Fibroblast of pulmonary artery (primary cell): Measurements from ENCODE around the gene OSBPL1A.

Experiments used
- DNase-seq: peaks from one replicate; pipeline ENCODE4 v3.0.0-alpha.2; 2010; ENCODE audit warnings: low read depth
- H3K4me3 ChIP-seq: replicated peaks from 2 replicates; pipeline ENCODE4 v1.5.1; 2011; ENCODE audit warnings: low read depth, mild to moderate bottlenecking, control low read depth, low read length, moderate library complexity
- TF ChIP-seq, protein P1 (sequence below): IDR thresholded peaks from 2 replicates; pipeline ENCODE4 v1.5.1; 2011; ENCODE audit warnings: mild to moderate bottlenecking, control low read depth, low read length, inconsistent platforms; ENCODE audit errors: missing control alignments

OSBPL1A gene

DNA sequence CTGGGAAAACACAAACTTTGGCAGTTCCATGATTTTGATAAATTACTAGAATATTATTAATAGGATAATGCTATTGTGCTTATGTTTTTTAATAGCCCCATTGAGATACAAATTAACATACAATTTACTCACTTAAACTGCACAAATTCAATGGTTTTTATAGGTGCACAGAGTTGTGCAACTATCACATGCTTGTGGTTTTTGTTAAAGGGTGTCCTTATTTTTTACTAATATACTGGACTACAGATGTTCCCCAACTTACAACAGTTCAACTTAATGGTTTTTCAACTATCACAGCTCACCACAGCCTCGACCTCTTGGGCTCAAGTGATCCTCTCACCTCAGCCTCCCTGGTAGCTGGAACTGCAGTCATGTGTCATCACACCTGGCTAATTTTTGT, 76.6 kb downstream of the OSBPL1A start:
- DNase-seq: no peak
- TF ChIP-seq, protein P1, sequence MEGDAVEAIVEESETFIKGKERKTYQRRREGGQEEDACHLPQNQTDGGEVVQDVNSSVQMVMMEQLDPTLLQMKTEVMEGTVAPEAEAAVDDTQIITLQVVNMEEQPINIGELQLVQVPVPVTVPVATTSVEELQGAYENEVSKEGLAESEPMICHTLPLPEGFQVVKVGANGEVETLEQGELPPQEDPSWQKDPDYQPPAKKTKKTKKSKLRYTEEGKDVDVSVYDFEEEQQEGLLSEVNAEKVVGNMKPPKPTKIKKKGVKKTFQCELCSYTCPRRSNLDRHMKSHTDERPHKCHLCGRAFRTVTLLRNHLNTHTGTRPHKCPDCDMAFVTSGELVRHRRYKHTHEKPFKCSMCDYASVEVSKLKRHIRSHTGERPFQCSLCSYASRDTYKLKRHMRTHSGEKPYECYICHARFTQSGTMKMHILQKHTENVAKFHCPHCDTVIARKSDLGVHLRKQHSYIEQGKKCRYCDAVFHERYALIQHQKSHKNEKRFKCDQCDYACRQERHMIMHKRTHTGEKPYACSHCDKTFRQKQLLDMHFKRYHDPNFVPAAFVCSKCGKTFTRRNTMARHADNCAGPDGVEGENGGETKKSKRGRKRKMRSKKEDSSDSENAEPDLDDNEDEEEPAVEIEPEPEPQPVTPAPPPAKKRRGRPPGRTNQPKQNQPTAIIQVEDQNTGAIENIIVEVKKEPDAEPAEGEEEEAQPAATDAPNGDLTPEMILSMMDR: no peak
- no peak overlapping the region for H3K4me3 ChIP-seq

DNA sequence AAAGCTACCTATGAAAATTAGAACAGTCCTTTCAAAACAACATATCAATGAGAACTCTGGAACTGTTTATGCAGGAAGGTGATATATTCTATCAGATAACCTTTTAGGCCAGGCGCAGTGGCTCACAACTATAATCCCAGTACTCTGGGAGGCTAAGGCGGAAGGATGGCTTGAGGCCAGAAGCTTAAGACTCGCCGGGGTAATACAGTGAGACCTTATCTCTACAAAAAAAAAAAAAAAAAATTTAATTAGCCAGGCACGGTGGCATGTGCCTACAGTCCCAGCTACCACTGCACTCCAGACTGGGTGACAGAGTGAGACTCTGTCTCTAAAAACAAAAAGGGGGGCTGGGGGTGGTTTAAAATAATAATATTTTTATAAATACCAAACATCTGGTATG, 77.9 kb downstream of the OSBPL1A start:
- H3K4me3 ChIP-seq: no peak overlapping the region
- DNase-seq: no peak
- TF ChIP-seq, protein P1: no peak

DNA sequence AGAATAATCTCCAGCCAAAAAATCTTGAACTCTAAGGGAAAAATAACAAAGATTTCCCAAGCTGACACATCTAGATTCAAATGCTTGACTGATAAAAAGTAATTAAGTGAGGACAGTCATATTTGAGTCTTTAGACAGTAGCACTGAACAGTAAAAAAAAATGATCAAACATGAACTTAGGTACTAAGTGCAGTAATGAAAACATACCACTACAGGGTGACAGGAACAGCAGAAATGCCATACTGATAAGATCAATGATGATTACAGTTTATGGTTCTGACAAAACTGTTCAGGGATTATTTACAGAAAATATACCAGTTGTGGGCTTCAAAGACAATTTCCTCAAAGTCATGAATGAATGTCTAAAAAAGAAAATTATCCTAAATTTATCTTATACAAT, 80.3 kb downstream of the OSBPL1A start:
- DNase-seq: no peak
- TF ChIP-seq, protein P1: no peak
- no peak overlapping the region for H3K4me3 ChIP-seq

DNA sequence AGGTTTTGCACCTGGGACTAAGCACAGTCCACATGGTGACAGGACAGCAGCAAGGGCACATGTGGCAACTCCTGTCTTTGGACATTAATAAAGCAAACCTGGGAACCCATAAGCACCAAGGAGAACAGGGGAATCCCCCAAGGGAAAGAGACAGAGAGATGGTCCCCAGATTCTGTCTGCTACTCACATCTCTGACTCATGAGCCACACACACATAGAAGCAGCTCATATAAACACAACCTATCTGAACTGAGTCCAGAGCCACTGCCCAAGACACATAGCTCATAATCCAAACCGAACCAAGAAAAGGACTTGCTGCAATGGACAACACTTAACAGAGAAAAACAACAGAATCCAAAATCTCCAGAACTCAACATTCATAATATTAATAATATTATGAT, 82.5 kb downstream of the OSBPL1A start:
- TF ChIP-seq, protein P1: no peak
- DNase-seq: no peak
- no peak overlapping the region for H3K4me3 ChIP-seq

DNA sequence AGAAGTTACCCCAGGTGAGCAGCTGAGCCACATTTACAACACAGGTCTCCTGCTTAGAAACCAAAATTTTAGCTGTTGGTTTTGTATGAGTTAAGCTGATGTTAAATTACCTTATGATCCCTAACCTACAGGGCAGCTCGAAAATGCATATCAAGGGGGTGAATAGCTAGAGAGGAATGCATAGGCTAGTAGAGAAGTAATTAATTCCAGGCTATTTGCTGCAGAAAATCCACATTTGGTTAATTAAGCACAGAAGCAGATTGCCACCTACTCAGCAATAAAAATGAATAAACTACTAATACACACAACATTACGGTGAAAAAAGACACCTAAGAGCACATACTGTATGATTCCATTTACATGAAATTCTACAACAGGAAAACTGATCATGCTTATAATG, 91.4 kb downstream of the OSBPL1A start:
- DNase-seq: no peak
- H3K4me3 ChIP-seq: no peak overlapping the region
- TF ChIP-seq, protein P1: no peak

DNA sequence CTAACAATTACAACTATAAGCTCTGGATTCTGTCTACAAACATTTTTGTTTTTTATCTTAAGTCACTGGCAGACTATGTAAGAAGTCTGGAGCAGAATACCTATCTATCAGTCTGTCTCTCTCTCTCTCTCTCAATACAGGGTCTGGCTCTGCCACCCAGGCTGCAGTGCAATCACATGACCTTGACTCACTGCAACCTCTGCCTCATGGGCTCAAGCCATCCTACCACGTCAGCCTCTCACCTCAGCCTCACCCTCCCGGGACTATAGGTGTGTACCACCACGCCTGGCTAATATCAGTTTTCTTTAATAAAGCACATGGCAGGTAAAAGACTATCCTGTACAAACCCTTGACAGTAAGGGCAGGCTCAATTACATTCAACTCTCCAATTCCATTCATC, 96.9 kb downstream of the OSBPL1A start:
- TF ChIP-seq, protein P1: no peak
- H3K4me3 ChIP-seq: no peak overlapping the region

DNA sequence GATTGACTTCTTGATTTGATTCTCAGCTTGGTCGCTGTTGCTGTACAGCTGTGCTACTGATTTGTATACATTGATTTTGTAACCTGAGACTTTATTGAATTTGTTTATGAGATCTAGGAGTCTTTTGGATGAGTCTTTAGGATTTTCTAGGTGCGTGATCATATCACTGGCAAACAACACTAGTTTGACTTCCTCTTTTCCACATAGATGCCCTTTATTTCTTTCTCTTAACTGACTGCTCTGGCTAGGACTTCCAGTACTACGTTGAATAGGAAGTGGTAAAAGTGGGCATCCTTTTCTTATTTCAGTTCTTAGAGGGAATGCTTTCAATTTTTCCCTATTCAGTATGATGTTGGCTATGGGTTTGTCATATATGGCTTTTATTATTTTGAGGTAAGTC, 101.3 kb downstream of the OSBPL1A start:
- no peak for DNase-seq
- no peak overlapping the region for H3K4me3 ChIP-seq
- TF ChIP-seq, protein P1: no peak

More for the DNA sequence above, 96.9 kb downstream of the OSBPL1A start:
- no peak for DNase-seq
